NB4 (cell line): ENCODE data around the gene CBX3.

Experiments used
- MYC ChIP-seq: IDR thresholded peaks from 2 replicates; pipeline ENCODE4 v1.6.1; 2011; ENCODE audit warnings: low read depth, low read length
- POLR2A ChIP-seq: IDR thresholded peaks from 2 replicates; pipeline ENCODE4 v1.6.1; 2011; ENCODE audit warnings: mild to moderate bottlenecking; ENCODE audit not compliant: insufficient read length; ENCODE audit errors: extremely low read depth
- TF ChIP-seq, protein P1 (sequence below): IDR thresholded peaks from one replicate; pipeline ENCODE4 v1.5.1; 2012; ENCODE audit warnings: low read depth, low read length

DNA sequence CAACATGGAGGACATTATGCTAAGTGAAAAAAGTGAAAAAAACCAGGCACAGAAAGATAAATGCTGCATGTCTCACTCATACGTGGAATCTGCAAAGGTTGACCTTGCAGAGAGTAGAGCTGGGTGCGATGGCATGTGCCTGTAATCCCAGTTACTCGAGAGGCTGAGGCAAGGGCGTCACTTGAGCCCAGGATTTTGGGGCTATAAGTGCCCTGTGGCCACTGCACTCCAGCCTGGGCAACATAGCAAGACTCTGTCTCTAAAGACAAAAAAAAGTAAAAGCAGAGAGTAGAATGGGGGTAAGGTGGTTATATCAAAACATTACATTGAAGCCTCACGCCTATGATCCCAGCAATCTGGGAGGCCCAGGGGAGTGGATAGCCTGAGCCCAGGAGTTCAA is 22.8 kb downstream of the CBX3 start:
- TF ChIP-seq, protein P1, sequence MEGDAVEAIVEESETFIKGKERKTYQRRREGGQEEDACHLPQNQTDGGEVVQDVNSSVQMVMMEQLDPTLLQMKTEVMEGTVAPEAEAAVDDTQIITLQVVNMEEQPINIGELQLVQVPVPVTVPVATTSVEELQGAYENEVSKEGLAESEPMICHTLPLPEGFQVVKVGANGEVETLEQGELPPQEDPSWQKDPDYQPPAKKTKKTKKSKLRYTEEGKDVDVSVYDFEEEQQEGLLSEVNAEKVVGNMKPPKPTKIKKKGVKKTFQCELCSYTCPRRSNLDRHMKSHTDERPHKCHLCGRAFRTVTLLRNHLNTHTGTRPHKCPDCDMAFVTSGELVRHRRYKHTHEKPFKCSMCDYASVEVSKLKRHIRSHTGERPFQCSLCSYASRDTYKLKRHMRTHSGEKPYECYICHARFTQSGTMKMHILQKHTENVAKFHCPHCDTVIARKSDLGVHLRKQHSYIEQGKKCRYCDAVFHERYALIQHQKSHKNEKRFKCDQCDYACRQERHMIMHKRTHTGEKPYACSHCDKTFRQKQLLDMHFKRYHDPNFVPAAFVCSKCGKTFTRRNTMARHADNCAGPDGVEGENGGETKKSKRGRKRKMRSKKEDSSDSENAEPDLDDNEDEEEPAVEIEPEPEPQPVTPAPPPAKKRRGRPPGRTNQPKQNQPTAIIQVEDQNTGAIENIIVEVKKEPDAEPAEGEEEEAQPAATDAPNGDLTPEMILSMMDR = no peak
- TF ChIP-seq POLR2A (no peak), MYC (no peak)
